ENCODE results near the gene GDF3. TPM values are rescaled to one million over a fixed set of nuclear protein-coding genes. Genes with fewer than 3 reads are reported as not detected.
"Not testable (repeated sequence)": the region's sequence is repeated elsewhere in the genome, so short reads cannot be mapped to it uniquely, and the experiment has no call there.

Gene GDF3
- not detected for polyA plus RNA-seq (2013, experiment 1 of 2)
- not detected for polyA plus RNA-seq (2013, experiment 2 of 2)

DNA sequence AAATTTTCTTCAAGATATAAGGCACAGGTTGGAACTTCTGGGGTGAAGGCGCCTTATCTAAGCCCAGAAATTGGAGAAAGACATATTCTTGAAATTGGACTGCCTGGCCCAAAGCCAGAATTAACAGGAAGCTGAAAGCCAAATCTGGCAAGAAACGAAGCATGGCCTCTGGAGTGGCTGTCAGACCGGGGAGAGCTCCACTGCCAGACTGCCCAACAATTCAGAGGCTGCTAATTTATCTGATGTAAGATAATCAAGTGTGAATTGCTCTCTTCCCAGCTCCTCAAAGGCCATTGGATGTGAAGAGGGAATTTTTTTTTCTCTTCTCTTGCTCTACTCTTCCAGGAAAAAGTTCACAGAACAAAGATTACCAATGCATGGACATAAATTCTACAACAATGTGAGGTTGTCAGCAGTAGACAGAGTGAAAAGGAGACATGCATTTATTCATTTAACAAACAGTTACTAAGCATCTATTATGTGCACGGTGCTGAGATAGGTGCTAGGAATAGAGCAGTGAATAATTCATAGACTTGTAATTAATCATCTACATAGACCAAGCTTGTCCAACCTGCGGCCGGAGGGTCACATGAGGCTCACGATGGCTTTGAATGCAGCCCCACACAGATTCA lies at the start of gene GDF3:
TSS of gene GDF3 (minus strand) at position 210 of the 632 bp plus-strand sequence. CDS start at position 163, 47 bp downstream.
- H2BK5ac ChIP-seq (ENCODE audit: low read length) = no peak within 1 kb of the TSS
- no CpG with 5 or more reads among the region's 7 CpGs for WGBS, 2 donors (ENCODE audit: extremely low coverage in 2 of 2, insufficient read length in 2 of 2, insufficient replicate concordance in 1 of 2)
- DNase-seq (ENCODE audit: low spot score) = no peak

DNA sequence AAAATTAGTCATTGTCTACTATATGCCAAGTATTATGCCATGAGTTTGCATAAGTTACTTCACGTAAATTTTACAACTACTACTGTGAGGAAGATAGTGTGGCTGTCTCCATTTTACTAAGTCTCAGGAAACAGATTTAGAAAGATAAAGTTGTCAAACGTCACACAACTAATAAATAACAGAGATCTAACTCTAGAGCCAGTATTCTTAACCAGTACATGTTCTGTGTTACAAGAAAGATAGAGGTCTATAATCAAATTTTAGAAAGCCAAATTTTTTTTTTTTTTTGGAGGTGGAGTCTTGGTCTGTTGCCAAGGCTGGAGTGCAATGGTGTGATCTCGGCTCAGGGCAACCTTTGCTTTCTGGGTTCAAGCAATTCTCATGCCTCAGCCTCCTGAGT lies 37.4 kb upstream of the GDF3 start:
- no peak overlapping the region for H2BK5ac ChIP-seq (ENCODE audit: low read length)
- no peak overlapping the region for H2AFZ ChIP-seq (ENCODE audit: low read length)
- H3K36me3 ChIP-seq (replicated peaks in 1 of 2; ENCODE audit: control insufficient read depth in 2 of 2, insufficient read depth in 2 of 2, low read length in 2 of 2) = no peaks in the 10 kb centered on the region
- H3K14ac ChIP-seq (ENCODE audit: low read length) = no peak overlapping the region
- no peaks in the 10 kb centered on the region for H3K79me1 ChIP-seq (ENCODE audit: low read depth, low read length)
- H2BK15ac ChIP-seq (ENCODE audit: low read length) = no peak overlapping the region
- DNase-seq (ENCODE audit: low spot score) = no peak
- no peak overlapping the region for H2AK5ac ChIP-seq (ENCODE audit: low read depth, low read length)
- no CpG with 5 or more reads among the region's 3 CpGs for WGBS, 2 donors (ENCODE audit: extremely low coverage in 2 of 2, insufficient read length in 2 of 2, insufficient replicate concordance in 1 of 2)
- no peaks in the 10 kb centered on the region for H3K27me3 ChIP-seq (ENCODE audit: control insufficient read depth in 3 of 3, insufficient read depth in 3 of 3, low read depth in 1 of 3, low read length in 3 of 3)
- no peak overlapping the region for H3K27ac ChIP-seq (replicated peaks; ENCODE audit: low read length)
- no peak overlapping the region for H3K4me3 ChIP-seq (ENCODE audit: low read length in 2 of 2)
- no peak overlapping the region for H4K8ac ChIP-seq (ENCODE audit: low read depth, low read length)
- H3K4ac ChIP-seq (ENCODE audit: low read length) = no peak overlapping the region
- H2BK12ac ChIP-seq (ENCODE audit: low read length) = no peak overlapping the region
- H2BK120ac ChIP-seq (ENCODE audit: low read depth, low read length) = no peak overlapping the region
- no peak overlapping the region for H3K4me2 ChIP-seq (ENCODE audit: insufficient read depth, low read length, poor library complexity, severe bottlenecking)
- H4K91ac ChIP-seq (ENCODE audit: low read depth, low read length, poor library complexity) = no peak overlapping the region
- no peak overlapping the region for H3K9ac ChIP-seq (ENCODE audit: low read depth, low read length, poor library complexity)
- no peak overlapping the region for H3K18ac ChIP-seq (ENCODE audit: low read length)
- no peak overlapping the region for H3K23ac ChIP-seq (ENCODE audit: low read depth, low read length, poor library complexity)
- peaks cover 0 to 8% of the 10 kb centered on the region in 2 donors for H3K4me1 ChIP-seq (ENCODE audit: control insufficient read depth in 2 of 2, insufficient read depth in 1 of 2, low read depth in 1 of 2, low read length in 2 of 2)
- H3K9me3 ChIP-seq (replicated peaks in 1 of 2; ENCODE audit: control insufficient read depth in 2 of 2, insufficient read depth in 1 of 2, low read depth in 1 of 2, low read length in 2 of 2) = no peaks in the 10 kb centered on the region

More for the DNA sequence above, at the start of gene GDF3:
- Histone ChIP-seq H3K4me1 (ENCODE audit: control insufficient read depth in 2 of 2, insufficient read depth in 1 of 2, low read depth in 1 of 2, low read length in 2 of 2) (no peaks in the 10 kb centered on the region), H4K91ac (ENCODE audit: low read depth, low read length, poor library complexity) (no peak within 1 kb of the TSS), H3K79me1 (ENCODE audit: low read depth, low read length) (no peaks in the 10 kb centered on the region), H3K9me3 (replicated peaks in 1 of 2; ENCODE audit: control insufficient read depth in 2 of 2, insufficient read depth in 1 of 2, low read depth in 1 of 2, low read length in 2 of 2) (no peaks in the 10 kb centered on the region), H3K18ac (ENCODE audit: low read length) (no peak within 1 kb of the TSS), H2BK120ac (ENCODE audit: low read depth, low read length) (no peak within 1 kb of the TSS), H2BK15ac (ENCODE audit: low read length) (no peak within 1 kb of the TSS), H3K14ac (ENCODE audit: low read length) (no peak within 1 kb of the TSS), H2AK5ac (ENCODE audit: low read depth, low read length) (no peak within 1 kb of the TSS), H3K27ac (replicated peaks; ENCODE audit: low read length) (no peak within 1 kb of the TSS), H3K23ac (ENCODE audit: low read depth, low read length, poor library complexity) (no peak within 1 kb of the TSS), H3K9ac (ENCODE audit: low read depth, low read length, poor library complexity) (no peak within 1 kb of the TSS), H2AFZ (ENCODE audit: low read length) (no peak within 1 kb of the TSS), H4K8ac (ENCODE audit: low read depth, low read length) (no peak within 1 kb of the TSS), H3K4me2 (ENCODE audit: insufficient read depth, low read length, poor library complexity, severe bottlenecking) (no peak within 1 kb of the TSS), H3K36me3 (replicated peaks in 1 of 2; ENCODE audit: control insufficient read depth in 2 of 2, insufficient read depth in 2 of 2, low read length in 2 of 2) (no peaks in the 10 kb centered on the region), H3K27me3 (ENCODE audit: control insufficient read depth in 3 of 3, insufficient read depth in 3 of 3, low read depth in 1 of 3, low read length in 3 of 3) (no peaks in the 10 kb centered on the region), H3K4ac (ENCODE audit: low read length) (no peak within 1 kb of the TSS), H3K4me3 (ENCODE audit: low read length in 2 of 2) (no peak within 1 kb of the TSS), H2BK12ac (ENCODE audit: low read length) (no peak within 1 kb of the TSS)

DNA sequence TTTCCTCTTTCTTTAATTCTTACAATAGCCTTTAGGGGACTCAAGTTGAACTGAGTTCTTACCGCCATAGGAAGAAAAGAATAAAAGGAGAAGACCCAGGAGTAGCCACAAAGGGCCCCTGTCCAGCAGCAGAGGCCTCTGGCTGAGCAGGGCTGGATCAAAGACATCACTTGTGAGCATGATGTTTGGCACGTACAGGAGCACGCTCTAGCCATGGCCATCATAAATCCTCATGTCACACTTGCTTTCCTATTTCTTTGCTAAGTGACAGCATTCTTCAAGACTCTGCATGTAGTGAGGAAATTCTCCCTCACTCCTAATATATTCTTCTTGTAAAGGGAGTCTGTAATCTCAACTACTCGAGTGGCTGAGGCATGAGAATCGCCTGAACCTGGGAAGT lies 35.9 kb upstream of the GDF3 start:
- peak overlapping the region; percentile 45 for H2AFZ ChIP-seq (ENCODE audit: low read length)
- H2BK120ac ChIP-seq (ENCODE audit: low read depth, low read length) = no peak overlapping the region
- H3K14ac ChIP-seq (ENCODE audit: low read length) = no peak overlapping the region
- no peak overlapping the region for H2BK12ac ChIP-seq (ENCODE audit: low read length)
- H3K79me1 ChIP-seq (ENCODE audit: low read depth, low read length) = no peaks in the 10 kb centered on the region
- H2AK5ac ChIP-seq (ENCODE audit: low read depth, low read length) = no peak overlapping the region
- H3K18ac ChIP-seq (ENCODE audit: low read length) = no peak overlapping the region
- H2BK5ac ChIP-seq (ENCODE audit: low read length) = no peak overlapping the region
- H3K4me3 ChIP-seq (ENCODE audit: low read length in 2 of 2) = no peak overlapping the region
- H3K23ac ChIP-seq (ENCODE audit: low read depth, low read length, poor library complexity) = no peak overlapping the region
- no peak overlapping the region for H3K4ac ChIP-seq (ENCODE audit: low read length)
- no peaks in the 10 kb centered on the region for H3K36me3 ChIP-seq (replicated peaks in 1 of 2; ENCODE audit: control insufficient read depth in 2 of 2, insufficient read depth in 2 of 2, low read length in 2 of 2)
- H3K27ac ChIP-seq (replicated peaks; ENCODE audit: low read length) = no peak overlapping the region
- no peak overlapping the region for H3K4me2 ChIP-seq (ENCODE audit: insufficient read depth, low read length, poor library complexity, severe bottlenecking)
- H2BK15ac ChIP-seq (ENCODE audit: low read length) = no peak overlapping the region
- peaks cover 0 to 8% of the 10 kb centered on the region in 2 donors for H3K4me1 ChIP-seq (ENCODE audit: control insufficient read depth in 2 of 2, insufficient read depth in 1 of 2, low read depth in 1 of 2, low read length in 2 of 2)
- no peak overlapping the region for H4K91ac ChIP-seq (ENCODE audit: low read depth, low read length, poor library complexity)
- DNase-seq (ENCODE audit: low spot score) = no peak
- H4K8ac ChIP-seq (ENCODE audit: low read depth, low read length) = no peak overlapping the region
- no peaks in the 10 kb centered on the region for H3K27me3 ChIP-seq (ENCODE audit: control insufficient read depth in 3 of 3, insufficient read depth in 3 of 3, low read depth in 1 of 3, low read length in 3 of 3)
- no peaks in the 10 kb centered on the region for H3K9me3 ChIP-seq (replicated peaks in 1 of 2; ENCODE audit: control insufficient read depth in 2 of 2, insufficient read depth in 1 of 2, low read depth in 1 of 2, low read length in 2 of 2)
- WGBS, 2 donors (ENCODE audit: extremely low coverage in 2 of 2, insufficient read length in 2 of 2, insufficient replicate concordance in 1 of 2) = no CpG with 5 or more reads among the region's 5 CpGs
- no peak overlapping the region for H3K9ac ChIP-seq (ENCODE audit: low read depth, low read length, poor library complexity)

DNA sequence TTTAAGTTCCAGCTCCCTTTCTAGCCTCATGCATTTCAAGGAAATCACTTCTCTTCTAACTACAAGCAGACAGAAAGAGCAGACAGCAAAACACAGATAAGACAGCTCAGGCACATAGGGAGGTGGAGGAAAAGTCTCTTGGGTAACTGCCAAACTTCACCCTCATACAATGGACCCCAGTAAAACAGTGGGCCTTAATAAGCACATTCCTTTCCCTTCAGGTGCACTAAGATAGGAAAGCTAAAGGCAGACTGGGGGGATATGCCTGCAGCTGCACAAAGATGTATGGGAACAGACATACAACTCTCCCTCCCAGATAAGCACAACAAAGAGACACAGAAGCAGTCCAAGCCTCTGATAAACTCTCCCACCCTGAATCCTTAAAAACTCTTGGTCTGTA lies 35.4 kb upstream of the GDF3 start:
- H2BK5ac ChIP-seq (ENCODE audit: low read length); H3K4me3 ChIP-seq (ENCODE audit: low read length in 2 of 2); DNase-seq (ENCODE audit: low spot score); H3K4ac ChIP-seq (ENCODE audit: low read length); H3K14ac ChIP-seq (ENCODE audit: low read length); H3K18ac ChIP-seq (ENCODE audit: low read length); H2BK120ac ChIP-seq (ENCODE audit: low read depth, low read length); H3K36me3 ChIP-seq (replicated peaks in 1 of 2; ENCODE audit: control insufficient read depth in 2 of 2, insufficient read depth in 2 of 2, low read length in 2 of 2); H4K8ac ChIP-seq (ENCODE audit: low read depth, low read length); H3K27me3 ChIP-seq (ENCODE audit: control insufficient read depth in 3 of 3, insufficient read depth in 3 of 3, low read depth in 1 of 3, low read length in 3 of 3); H3K23ac ChIP-seq (ENCODE audit: low read depth, low read length, poor library complexity); H2BK15ac ChIP-seq (ENCODE audit: low read length); H2AK5ac ChIP-seq (ENCODE audit: low read depth, low read length); H3K79me1 ChIP-seq (ENCODE audit: low read depth, low read length); H2BK12ac ChIP-seq (ENCODE audit: low read length); H3K4me1 ChIP-seq (ENCODE audit: control insufficient read depth in 2 of 2, insufficient read depth in 1 of 2, low read depth in 1 of 2, low read length in 2 of 2); H3K4me2 ChIP-seq (ENCODE audit: insufficient read depth, low read length, poor library complexity, severe bottlenecking); H3K9me3 ChIP-seq (replicated peaks in 1 of 2; ENCODE audit: control insufficient read depth in 2 of 2, insufficient read depth in 1 of 2, low read depth in 1 of 2, low read length in 2 of 2); H3K9ac ChIP-seq (ENCODE audit: low read depth, low read length, poor library complexity); H4K91ac ChIP-seq (ENCODE audit: low read depth, low read length, poor library complexity); H3K27ac ChIP-seq (replicated peaks; ENCODE audit: low read length): not testable (repeated sequence)
- H2AFZ ChIP-seq (ENCODE audit: low read length) = peak overlapping the region; percentile 45
